ENCODE measurements around the gene PARVB. TPM values are rescaled to one million over a fixed set of nuclear protein-coding genes. Genes with fewer than 3 reads are reported as not detected.

Gene PARVB
- polyA plus RNA-seq, 12 donors = 28.3 to 50.5 (median 42.6) TPM; not detected in 1

- DNase-seq = no peak
Observed at GRCh38 chr22:44154436-44154942, 130.4 kb downstream of the PARVB start.

DNA sequence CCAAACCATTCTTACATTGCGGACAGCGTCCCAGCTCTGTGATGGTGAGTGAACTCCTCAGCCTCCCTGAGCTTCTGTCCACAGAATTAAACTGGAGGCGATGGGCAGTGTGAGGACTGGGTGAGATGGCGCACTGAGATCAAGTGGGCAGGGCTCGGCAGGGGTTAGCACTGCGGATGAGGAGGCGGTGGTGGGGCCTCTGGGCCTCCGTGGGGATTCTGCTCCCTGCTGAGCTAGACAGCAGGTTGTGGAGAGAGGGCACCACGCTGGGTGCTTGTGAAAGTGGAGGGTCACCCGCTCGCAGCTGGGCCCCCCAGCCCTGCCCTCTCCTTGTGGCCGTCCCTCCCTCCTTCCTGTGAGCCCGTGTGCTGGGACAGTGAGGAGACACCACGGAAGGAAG is 131.0 kb downstream of the PARVB start:
- DNase-seq = no peak

GRCh38 chr22:44157916-44158618 is 134.0 kb downstream of the PARVB start:
- no peak for DNase-seq

GRCh38 chr22:44158816-44159215 is 134.7 kb downstream of the PARVB start:
- DNase-seq = no peak

GRCh38 chr22:44159221-44159620 is 135.1 kb downstream of the PARVB start:
- no peak for DNase-seq

- no peak for DNase-seq
Observed at GRCh38 chr22:44159811-44160210, 135.7 kb downstream of the PARVB start.

- DNase-seq = no peak
Observed at GRCh38 chr22:44160421-44160820, 136.3 kb downstream of the PARVB start.

- no peak for DNase-seq
Observed at GRCh38 chr22:44161673-44162072, 137.6 kb downstream of the PARVB start.

- DNase-seq = no peak
Observed at GRCh38 chr22:44162960-44163359, 138.9 kb downstream of the PARVB start.

GRCh38 chr22:44163536-44163935 is 139.4 kb downstream of the PARVB start:
- no peak for DNase-seq

DNA sequence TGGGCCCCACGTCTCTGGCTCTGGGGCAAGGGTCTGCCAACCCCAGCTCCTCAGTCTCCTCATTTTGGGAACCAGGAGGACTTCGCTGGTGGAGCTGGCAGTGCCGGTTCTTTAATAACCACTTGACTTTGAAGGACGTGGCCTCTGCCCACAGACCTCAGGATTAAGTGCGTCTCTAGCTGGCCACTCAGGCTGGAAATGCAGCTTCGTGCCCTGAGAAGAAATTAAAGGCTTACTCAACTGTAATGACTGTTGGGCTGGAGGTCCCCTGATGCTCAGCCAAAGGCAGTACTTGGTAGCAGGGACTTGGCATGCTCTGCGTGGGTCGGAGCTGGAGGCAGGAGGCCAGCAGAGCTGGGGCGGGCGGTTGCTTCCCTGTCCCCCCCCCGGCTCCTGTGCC is 139.9 kb downstream of the PARVB start:
- no peak for DNase-seq

- no peak for DNase-seq
Observed at GRCh38 chr22:44165286-44165874, 141.3 kb downstream of the PARVB start.

GRCh38 chr22:44166498-44167276 is 142.6 kb downstream of the PARVB start:
- DNase-seq = no peak

- no peak for DNase-seq
Observed at GRCh38 chr22:44167501-44167900, 143.4 kb downstream of the PARVB start.

DNA sequence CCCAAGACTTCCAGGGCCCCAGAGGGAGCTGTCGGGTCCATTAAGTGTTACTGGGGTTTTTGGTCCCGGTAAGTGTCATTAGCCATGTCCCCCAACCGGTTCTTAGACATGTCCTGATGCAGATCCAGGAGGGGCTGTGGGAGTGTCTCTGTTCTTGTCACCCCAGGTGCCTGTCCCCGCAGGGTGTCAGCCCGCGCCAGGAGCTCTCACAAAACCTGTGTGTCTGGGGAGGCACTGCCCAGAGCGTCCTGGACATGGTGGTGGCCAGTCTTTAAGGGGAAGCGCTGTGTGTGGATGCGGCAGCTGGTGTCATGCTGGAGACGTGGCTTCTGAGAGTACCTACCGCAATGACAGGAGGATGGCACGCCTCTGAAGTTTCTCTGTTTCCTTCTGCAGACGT is 144.1 kb downstream of the PARVB start:
- DNase-seq = no peak

- no peak for DNase-seq
Observed at GRCh38 chr22:44170470-44170869, 146.4 kb downstream of the PARVB start.

DNA sequence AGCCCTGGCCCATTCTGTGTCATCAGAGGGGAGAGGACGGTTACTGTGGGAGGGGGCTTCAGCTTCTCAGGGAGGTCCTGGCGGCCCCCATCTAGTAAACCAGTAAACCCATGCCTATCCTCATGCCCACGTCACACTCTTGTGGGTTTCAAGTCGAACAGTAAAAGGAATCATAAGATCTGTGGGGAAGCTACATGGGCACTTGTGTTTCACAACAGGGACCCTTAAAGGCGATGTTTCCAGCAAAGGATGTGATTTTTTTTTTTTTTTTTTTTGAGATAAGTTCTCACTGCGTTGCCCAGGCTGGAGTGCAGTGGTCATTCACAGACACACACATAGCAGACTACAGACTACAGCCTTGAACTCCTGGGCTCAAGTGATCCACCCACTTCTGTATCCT is 147.5 kb downstream of the PARVB start:
- no peak for DNase-seq

GRCh38 chr22:44172370-44173108 is 148.4 kb downstream of the PARVB start:
- DNase-seq = peak; percentile 20

DNA sequence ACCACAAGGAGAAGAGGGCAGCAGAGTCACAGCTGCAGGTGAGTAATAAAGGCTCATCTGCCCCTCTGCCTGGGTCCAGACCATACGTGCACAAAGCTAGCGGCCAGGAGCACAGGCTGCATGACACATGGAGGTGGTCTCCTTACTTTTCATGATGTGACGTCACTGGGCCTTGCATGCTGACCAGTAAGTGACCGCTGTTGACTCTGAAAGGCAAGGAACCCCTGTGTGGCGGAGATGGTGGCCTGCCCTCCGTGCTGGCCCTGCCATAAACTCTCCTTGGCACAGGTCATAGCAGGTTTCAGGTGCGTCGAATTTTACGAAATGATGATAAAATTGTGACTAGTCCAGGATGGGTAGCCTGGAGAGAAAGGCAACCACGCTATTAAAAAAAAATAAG is 149.1 kb downstream of the PARVB start:
- DNase-seq = no peak

- DNase-seq = no peak
Observed at GRCh38 chr22:44175676-44176075, 151.6 kb downstream of the PARVB start.

DNA sequence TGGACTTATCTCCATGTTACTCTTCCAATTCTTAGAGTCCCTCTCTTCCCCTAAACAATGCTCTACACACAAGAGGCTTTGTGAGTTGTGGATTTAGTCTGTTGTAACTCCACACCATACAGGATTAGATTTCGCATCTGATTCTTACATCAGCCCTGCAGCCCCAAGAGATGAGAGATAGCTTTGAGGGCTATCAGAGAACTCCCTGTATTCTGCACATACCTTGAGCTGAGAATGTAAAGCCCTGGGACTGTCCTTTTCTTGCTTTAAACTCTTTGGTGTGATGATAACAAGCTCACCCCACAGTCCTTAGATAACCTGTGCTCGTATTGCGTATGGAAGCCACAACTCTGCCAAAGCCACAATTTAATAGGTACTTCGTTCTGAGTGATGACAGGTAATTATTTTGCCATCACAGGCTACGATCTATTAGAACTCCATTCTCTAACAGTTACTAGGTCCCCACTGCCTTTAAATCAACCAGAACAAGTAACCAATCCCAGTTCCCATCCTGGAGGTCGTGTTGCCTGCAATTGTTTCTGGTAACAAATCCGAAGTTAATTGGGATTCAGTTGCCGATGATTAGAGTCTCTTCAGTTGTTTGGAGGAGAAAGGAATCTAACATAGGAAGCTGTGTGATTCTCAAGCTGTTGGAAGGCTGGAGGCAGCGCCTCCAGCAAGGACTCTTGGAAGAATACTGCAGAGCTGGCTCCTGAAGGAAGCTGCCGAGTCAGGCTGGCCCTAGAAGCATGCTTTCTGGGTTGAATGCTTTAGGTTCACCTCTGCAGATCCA is 155.3 kb downstream of the PARVB start:
- DNase-seq = no peak

Data from muscle of arm (tissue), 12 donors.